ENCODE measurements around the gene KMT2C.
"Not testable (repeated sequence)": the region's sequence is repeated elsewhere in the genome, so short reads cannot be mapped to it uniquely, and the experiment has no call there.

The KMT2C gene

GRCh38 chr7:152402384-152403250, 33.2 kb downstream of the KMT2C start:
- DNase-seq: no peak

GRCh38 chr7:152399344-152399743, 36.5 kb downstream of the KMT2C start:
- DNase-seq: no peak

DNA sequence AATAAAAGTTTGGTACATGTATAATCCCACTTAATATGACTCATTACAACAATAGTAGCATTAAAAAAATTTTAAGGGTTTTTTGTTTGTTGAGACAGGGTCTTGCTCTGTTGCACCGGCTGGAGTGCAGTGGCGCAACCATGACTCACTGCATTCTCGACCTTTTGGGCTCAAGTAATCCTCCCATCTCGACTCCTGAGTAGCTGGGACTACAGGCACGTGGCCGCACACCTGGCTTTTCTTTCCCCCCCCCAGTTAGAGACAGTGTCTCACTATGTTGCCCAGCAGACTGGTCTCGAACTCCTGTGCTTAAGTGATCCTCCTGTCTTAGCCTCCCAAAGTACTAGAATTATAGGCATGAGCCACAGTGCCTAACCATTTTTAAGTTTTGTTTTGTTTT, 40.7 kb downstream of the KMT2C start:
- no peak for DNase-seq

DNA sequence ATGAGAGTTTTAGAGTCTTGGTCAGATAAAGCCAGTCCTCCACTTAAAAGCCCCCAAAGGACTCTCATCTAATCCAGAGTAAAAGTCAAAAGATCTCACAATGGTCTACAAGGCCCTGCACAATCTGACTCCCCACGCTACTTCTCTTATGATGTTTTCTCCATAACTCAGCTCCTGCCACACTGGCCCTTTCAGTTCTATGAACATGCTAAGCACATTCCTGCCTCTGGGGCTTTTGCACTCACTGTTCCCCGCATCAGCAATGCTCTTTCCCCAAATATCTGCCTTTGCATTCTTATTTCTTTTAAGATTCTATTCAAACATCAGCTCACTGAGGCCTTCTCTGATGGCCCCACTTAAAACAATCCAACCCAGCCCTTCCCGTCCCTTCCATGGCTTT, 41.6 kb downstream of the KMT2C start:
- not testable (repeated sequence) for DNase-seq

DNA sequence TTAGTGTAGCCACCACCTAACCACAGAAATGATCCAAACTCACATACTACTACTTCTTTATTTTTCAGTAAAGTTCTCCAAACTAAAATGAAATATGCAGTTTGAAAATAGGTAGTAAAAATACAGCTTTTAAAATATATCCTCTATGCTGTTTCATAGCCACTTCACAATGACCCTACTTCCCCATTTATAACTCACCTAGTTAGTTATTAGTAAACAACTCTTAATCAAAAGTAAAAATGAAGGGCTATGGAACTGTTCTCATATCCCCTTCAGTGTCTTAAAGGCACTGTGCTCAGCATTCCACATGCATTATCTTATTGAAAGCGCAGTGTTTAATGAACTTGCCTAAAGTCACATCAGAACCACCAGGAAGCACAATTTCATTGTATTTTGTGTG, 43.5 kb downstream of the KMT2C start:
- no peak for DNase-seq

DNA sequence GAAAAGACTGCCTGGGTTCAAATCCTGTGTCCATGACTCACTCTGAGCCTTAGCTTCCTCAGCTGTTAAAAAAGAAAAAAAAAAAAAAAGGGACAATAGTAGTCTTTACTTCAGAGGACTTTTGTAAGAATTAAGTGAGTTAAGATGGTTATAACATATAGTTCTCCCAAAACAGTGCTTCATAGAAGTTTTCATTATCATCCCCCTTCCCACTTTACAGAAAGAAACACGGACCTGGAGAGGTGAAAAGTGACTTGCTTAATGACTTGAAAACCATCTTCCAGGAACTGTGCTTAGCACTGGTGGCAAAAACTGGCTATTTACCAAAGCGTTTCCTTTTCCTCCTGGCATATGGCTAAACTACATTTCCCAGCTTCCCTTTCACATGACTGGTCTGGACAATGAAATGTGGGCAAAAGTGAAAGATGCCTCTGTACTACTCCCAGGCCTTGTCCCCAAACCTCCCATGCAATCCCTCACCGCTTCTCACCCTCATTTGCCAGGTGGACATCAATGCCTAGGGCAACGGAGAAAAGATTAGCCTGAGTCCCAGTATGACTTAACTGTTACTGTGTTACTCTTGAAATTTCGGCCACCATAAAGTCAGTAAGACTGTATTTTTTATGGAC, 49.6 kb downstream of the KMT2C start:
- DNase-seq: not testable (repeated sequence)

DNA sequence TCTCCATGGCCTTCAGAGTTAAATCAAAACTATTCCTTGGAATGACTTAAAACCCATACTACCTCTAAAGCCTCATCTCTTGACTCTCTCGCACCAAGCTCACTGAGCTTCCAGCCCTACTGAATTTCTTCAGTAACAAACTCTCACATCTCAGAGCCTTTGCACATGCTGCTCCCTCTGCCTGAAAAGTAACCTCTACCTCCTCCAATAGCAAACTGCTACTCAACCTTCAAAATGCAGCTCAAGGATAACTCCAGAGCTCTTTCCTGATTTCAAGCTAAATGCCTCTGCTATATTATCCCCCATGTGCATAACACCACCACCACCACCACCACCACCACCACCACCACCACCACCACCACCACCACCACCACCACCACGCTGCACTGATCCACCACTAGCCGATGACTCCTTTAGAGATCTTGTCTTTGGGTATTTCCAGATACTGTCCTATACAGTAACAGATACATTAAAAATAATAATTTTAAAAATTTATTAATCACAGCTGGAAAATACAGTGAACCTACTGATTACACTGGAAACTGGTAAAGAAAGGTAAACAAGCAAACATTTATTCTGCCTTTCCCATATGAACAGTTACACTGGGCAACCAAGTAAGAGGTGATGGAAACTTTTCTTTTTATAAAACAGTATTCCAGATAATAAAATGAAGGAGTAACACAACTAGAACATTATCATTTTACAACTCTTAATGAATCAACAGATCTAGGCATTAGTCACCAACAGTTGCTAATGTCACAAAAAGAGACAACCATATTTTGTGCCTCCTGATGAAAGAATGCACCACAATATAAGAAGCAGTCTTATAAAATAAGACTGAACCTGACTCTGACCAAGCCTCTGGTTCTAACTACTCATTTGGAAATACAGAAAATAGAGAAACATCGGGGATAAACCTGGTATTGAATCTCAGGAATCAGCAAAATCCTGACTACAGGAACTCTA, 51.3 kb downstream of the KMT2C start:
- DNase-seq: not testable (repeated sequence)

GRCh38 chr7:152383341-152384234, 52.2 kb downstream of the KMT2C start:
- no peak for DNase-seq

DNA sequence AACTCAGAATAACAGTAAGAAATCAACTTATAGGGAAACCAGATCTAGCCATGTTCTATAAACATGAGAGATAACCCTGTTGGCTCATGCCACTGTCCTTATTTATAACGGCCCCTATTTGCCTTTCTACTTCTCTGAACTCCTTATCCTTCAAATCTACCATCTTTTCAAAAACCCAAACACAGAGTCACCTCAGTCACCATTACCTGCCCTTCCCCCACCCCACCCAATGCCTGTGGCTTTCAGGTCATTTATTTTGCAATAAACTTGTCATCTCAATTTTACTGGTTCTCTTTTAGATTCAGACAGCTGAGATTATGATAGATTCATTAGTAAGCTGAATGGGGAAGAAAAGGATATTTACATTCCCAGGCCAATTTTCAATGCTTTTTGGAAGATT, 53.6 kb downstream of the KMT2C start:
- no peak for DNase-seq

GRCh38 chr7:152380931-152381578, 54.7 kb downstream of the KMT2C start:
- DNase-seq: not testable (repeated sequence)

GRCh38 chr7:152378497-152378896, 57.3 kb downstream of the KMT2C start:
- not testable (repeated sequence) for DNase-seq

DNA sequence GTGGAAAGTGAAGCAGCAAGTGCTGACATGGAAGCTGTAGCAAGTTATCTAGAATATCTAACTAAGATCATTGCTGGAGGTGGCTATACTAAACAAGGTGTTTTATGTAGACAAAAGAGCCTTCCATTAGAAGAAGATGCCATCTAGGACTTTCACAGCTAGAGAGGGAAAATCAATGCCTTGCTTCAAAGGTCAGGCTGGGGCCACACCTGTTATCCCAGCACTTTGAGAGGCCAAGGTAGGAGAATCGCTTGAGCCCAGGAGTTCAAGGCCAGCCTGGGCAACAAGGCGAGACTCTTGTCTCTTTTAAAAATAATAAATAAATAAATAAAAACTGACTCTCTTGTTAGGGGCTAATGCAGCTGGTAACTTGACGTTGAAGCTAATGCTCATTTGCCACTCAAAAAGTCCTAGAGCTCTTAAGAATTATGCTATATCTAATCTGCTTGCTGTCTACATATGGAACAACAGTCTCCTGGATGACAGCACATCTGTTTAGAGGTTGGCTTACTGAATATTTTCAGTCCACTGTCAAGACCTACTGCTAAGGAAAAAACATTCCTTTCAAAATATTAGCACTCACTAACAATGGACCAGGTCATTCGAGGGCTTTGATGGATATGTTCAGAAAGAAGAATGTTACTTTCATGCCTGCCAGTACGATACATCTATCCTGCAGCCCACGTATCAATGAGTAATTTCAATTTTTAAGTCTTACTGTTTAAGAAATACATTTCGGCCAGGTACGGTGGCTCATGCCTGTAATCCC, 58.9 kb downstream of the KMT2C start:
- not testable (repeated sequence) for DNase-seq

DNA sequence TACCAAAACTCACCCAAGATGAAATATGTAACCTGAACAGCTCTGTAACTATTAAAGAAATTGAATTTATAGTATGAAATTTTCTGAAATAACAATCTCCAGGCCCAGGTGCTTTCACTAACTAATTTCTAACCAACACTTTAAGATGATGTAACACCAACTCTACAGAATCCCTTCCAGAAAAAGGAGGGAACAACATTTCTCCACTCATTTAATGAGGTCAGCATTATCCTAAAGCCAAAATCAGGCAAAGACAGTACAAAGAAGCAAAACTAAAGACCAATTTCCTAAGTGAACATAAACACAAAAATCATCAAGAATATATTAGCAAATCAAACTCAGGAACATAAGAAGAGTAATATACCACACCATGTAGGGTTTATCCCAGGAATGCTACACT, 65.5 kb downstream of the KMT2C start:
- DNase-seq: no peak

DNA sequence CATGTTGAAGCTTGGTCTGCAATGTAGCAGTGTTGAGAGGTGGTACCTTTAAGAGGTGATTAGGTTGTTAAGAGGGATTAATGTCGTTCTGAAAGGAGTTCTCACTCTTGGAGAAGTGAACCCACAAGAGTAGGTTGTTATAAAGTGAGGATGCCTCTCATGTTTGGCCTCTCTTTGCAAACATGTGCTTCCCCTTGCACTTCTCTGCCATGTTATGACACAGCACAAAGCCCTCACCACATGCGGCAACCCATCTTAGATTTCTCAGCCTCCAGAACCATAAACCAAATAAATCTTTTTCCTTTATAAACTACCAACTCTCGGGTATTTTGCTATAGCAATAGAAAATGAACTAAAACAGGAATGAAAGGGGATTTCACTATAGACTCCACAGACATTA, 66.3 kb downstream of the KMT2C start:
- no peak for DNase-seq

DNA sequence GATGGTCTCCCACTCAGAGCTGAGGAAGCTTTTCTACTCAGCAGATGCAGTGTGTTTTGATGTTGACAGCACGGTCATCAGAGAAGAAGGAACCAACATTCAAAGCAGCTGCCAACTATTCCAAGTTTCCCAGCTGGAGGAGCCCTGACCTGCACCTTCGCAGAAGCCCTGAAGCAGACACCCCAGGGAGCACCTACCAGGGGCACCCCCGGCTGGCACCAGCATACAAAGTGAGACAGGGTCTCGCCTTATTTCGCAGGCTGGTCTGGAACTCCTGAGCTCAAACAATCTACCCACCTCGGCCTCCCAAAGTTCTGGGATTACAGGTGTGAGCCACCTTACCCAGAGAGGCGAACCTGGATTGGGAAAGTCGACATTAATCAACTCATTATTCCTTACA, 68.6 kb downstream of the KMT2C start:
- no peak for DNase-seq

DNA sequence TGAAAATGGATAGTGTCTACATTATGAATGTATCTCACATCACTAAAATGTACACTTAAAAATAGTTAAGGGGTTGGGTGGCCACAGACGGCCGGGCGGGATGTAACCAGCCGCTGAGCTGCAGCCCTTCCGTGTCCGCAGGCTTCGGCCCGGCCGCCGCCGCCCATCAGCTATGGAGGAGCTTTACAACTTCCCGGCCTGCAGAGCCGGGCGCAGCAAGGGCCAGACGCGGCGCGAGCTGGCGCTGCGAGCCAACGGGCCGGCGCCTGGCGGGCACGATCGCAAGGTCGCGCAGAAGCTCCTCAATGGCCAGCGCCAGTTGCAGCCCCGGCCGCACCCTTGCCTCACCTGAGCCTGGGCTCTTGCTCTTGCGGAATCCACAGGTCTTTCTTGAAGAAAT, 69.1 kb downstream of the KMT2C start:
- DNase-seq: no peak

DNA sequence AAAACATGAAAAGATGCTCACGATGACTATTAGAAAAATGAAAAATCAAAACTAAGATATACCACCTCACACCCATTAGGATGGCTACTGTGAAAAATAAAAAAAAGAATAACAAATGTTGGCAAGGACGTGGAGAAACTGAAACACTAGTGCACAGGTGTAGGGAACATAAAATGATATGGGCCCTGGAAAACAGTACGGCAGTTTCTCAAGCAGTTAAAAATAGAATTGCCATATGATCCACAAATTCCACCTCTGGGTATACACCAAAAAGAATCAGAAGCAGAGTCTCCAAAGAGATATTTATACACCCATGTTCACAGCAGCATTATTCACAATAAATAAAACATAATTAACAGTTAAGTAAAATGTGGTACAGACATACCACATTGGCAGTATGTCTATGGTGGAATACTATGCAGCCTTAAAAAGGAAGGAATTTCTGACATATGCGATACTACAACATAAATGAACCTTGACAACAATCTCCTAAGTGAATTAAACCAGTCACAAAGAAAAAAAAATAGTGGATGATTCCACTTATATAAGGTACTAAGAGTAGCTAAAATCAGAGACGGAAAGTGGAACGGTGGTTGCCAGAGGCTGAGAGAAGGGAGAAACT, 69.7 kb downstream of the KMT2C start:
- DNase-seq: no peak

- DNase-seq: no peak
Observed at GRCh38 chr7:152363798-152364197, 72.0 kb downstream of the KMT2C start.

DNA sequence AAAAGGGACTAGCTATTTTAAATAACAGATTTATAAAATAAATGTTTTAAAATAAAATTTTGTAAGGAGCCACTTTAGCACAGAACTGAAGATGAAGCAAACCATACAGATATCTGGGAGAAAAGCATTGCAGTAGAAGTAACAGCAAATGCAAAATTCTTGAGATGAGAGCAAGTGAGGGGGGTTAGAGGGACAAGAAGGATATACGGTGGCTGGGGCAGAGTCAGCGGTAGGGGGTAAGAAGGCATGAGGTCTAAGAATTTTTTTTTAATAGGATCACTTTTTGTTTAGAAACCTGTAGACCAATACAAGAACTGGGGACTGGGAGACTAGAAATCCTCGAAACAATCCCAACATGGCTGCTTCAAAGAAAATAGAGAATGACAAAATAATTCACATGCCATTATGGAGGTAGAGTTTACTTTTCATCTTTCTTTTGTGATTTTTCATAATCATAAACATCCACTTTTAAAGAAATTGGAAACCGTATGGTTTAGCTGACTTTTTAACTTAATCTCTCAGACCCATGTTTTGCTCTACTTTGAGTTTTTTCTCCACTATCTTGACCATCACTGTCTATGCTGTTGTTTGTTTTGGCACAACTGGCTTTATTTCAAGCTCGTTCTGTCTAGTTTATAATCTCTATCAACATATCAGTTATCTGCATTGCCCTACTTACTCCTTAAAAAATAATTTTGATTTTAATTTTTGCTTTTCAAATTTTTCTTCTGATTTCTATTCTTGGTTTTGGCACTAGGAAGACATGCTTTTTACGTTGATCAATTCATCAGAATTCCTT, 73.5 kb downstream of the KMT2C start:
- no peak for DNase-seq
